HG03159 (cell line): ENCODE results near the gene BCL2L13.
"Not testable (repeated sequence)": the region's sequence is repeated elsewhere in the genome, so short reads cannot be mapped to it uniquely, and the experiment has no call there.

Experiments
- ATAC-seq: cut with Tn5 transposase; IDR thresholded peaks from one replicate; pipeline ENCODE4 v1.9.1; 2021; ENCODE audit warnings: mild to moderate bottlenecking, moderate library complexity; ENCODE audit not compliant: unreplicated experiment

The BCL2L13 gene

GRCh38 chr22:17753401-17753989, 114.9 kb downstream of the BCL2L13 start:
- no peak for ATAC-seq

- no peak for ATAC-seq
Observed at GRCh38 chr22:17754233-17754925, 115.8 kb downstream of the BCL2L13 start.

GRCh38 chr22:17761138-17761488, 122.6 kb downstream of the BCL2L13 start:
- no peak for ATAC-seq

GRCh38 chr22:17763442-17763841, 124.9 kb downstream of the BCL2L13 start:
- not testable (repeated sequence) for ATAC-seq

GRCh38 chr22:17764036-17764435, 125.5 kb downstream of the BCL2L13 start:
- ATAC-seq: no peak

GRCh38 chr22:17764852-17765251, 126.3 kb downstream of the BCL2L13 start:
- not testable (repeated sequence) for ATAC-seq

GRCh38 chr22:17767233-17768065, 128.9 kb downstream of the BCL2L13 start:
- ATAC-seq: peak; percentile 62

- no peak for ATAC-seq
Observed at GRCh38 chr22:17769013-17769715, 130.6 kb downstream of the BCL2L13 start.

GRCh38 chr22:17769716-17770082, 131.1 kb downstream of the BCL2L13 start:
- ATAC-seq: no peak

GRCh38 chr22:17770180-17771077, 131.9 kb downstream of the BCL2L13 start:
- no peak for ATAC-seq

GRCh38 chr22:17772249-17772957, 133.8 kb downstream of the BCL2L13 start:
- no peak for ATAC-seq

GRCh38 chr22:17772958-17773605, 134.5 kb downstream of the BCL2L13 start:
- ATAC-seq: no peak

GRCh38 chr22:17773606-17774205, 135.1 kb downstream of the BCL2L13 start:
- no peak for ATAC-seq

GRCh38 chr22:17774206-17774925, 135.8 kb downstream of the BCL2L13 start, which contains the start of gene BID:
TSS of gene BID (minus strand) at chr22:17774469. CDS start at chr22:17750116, 24,353 bp downstream.
- ATAC-seq: no peak

- no peak for ATAC-seq
Observed at GRCh38 chr22:17774926-17775685, 136.5 kb downstream of the BCL2L13 start.

GRCh38 chr22:17775781-17776465, 137.4 kb downstream of the BCL2L13 start:
- no peak for ATAC-seq
